GM12878 (cell line): ENCODE results near the gene ACACA.

Experiments
- CEBPZ ChIP-seq: fragments of 150-350 bp; IDR thresholded peaks from 2 replicates; pipeline ENCODE4 v1.6.1; 2016; ENCODE audit warnings: low read depth, low read length
- CHD1 ChIP-seq: IDR thresholded peaks from 2 replicates; pipeline ENCODE4 v1.6.1; 2012; ENCODE audit warnings: low read depth, low read length, improper control_type of control experiment
- CHD4 ChIP-seq: fragments of 200-600 bp; sonication (generic); IDR thresholded peaks from 2 replicates; pipeline ENCODE4 v1.6.1; 2016; ENCODE audit warnings: mild to moderate bottlenecking
- EZH2 ChIP-seq: IDR thresholded peaks from 2 replicates; pipeline ENCODE4 v1.6.1; 2012; ENCODE audit warnings: low read depth, mild to moderate bottlenecking, control low read depth, inconsistent platforms, low read length, borderline replicate concordance; ENCODE audit not compliant: control insufficient read depth
- HDAC6 ChIP-seq: fragments of 200-600 bp; sonication (generic); IDR thresholded peaks from one replicate; pipeline ENCODE4 v1.8.0; 2017; ENCODE audit warnings: antibody characterized with exemption; ENCODE audit not compliant: unreplicated experiment
- NFIC ChIP-seq: IDR thresholded peaks from 2 replicates; pipeline ENCODE4 v1.6.1; 2012; ENCODE audit warnings: low read depth, mild to moderate bottlenecking, inconsistent platforms, low read length, moderate library complexity
- SMARCA5 ChIP-seq: fragments of 450-650 bp; IDR thresholded peaks from 2 replicates; pipeline ENCODE4 v1.6.1; 2017; ENCODE audit warnings: mild to moderate bottlenecking
- TCF12 ChIP-seq: IDR thresholded peaks from 2 replicates; pipeline ENCODE4 v1.6.1; 2011; ENCODE audit warnings: low read depth, mild to moderate bottlenecking, low read length
- ZNF274 ChIP-seq: IDR thresholded peaks from one replicate; pipeline ENCODE4 v1.8.0; 2011; ENCODE audit not compliant: insufficient read length, insufficient read depth
- TF ChIP-seq, protein P1 (sequence below), 3 experiments: IDR thresholded peaks in 2 of 3; conservative IDR thresholded peaks in 1 of 3; 2 replicates each; pipeline ENCODE4 v1.5.1; 2011; ENCODE audit warnings: low read depth in 3 of 3, low read length in 3 of 3, mild to moderate bottlenecking in 3 of 3, control low read depth in 2 of 3, moderate library complexity in 2 of 3, inconsistent platforms in 1 of 3, mixed read lengths in 1 of 3; ENCODE audit not compliant: control insufficient read depth in 2 of 3, insufficient read depth in 1 of 3; ENCODE audit errors: extremely low read depth in 1 of 3

DNA sequence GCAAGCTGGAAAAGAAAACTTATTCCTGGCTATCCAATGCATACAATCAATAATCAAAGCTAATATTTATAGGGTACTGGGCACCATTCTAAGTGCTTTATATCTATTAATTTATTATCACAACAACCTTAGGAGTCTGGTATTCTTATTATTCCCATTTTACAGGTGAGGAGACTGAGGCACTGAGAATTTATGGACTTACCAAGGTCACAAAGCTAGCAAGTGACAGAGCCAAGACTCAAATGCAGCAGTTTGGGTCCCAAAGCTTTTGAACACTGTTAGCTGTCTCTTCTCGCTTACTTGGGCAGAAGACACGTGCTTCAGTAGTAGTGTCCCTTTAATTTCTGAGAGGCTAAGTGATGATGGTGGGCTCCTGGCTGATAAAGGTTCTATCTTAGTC is 305.3 kb downstream of the ACACA start:
- TF ChIP-seq CHD4 (no peak), HDAC6 (no peak), TCF12 (no peak), CHD1 (no peak), EZH2 (no peak), SMARCA5 (no peak), NFIC (no peak), CEBPZ (no peak), ZNF274 (no peak)
- TF ChIP-seq, protein P1, sequence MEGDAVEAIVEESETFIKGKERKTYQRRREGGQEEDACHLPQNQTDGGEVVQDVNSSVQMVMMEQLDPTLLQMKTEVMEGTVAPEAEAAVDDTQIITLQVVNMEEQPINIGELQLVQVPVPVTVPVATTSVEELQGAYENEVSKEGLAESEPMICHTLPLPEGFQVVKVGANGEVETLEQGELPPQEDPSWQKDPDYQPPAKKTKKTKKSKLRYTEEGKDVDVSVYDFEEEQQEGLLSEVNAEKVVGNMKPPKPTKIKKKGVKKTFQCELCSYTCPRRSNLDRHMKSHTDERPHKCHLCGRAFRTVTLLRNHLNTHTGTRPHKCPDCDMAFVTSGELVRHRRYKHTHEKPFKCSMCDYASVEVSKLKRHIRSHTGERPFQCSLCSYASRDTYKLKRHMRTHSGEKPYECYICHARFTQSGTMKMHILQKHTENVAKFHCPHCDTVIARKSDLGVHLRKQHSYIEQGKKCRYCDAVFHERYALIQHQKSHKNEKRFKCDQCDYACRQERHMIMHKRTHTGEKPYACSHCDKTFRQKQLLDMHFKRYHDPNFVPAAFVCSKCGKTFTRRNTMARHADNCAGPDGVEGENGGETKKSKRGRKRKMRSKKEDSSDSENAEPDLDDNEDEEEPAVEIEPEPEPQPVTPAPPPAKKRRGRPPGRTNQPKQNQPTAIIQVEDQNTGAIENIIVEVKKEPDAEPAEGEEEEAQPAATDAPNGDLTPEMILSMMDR (IDR thresholded peaks at IDR 0.05 in 2 of 3, conservative IDR thresholded peaks at IDR 0.05 in 1 of 3; ENCODE audit: control insufficient read depth in 2 of 3, extremely low read depth in 1 of 3, insufficient read depth in 1 of 3, low read depth in 3 of 3, low read length in 3 of 3) = no peak
